NK-92 treated with Interleukin-12 subunit alpha and Interleukin-12 subunit beta, amount 100 ng/mL, for 24 hours (cell line): Measurements from ENCODE around the gene ZC3H15.

Source experiments
- DNase-seq: peaks from one replicate; lab custom pipeline; 2025; lab: John Stamatoyannopoulos, UW

Gene ZC3H15

GRCh38 chr2:186542002-186542401, 55.9 kb downstream of the ZC3H15 start:
- no peak for DNase-seq

GRCh38 chr2:186543561-186544131, 57.6 kb downstream of the ZC3H15 start:
- no peak for DNase-seq

- no peak for DNase-seq
Measured at GRCh38 chr2:186544255-186544675, 58.2 kb downstream of the ZC3H15 start.

- no peak for DNase-seq
Measured at GRCh38 chr2:186546846-186547245, 60.8 kb downstream of the ZC3H15 start.

- no peak for DNase-seq
Measured at GRCh38 chr2:186551323-186552050, 65.4 kb downstream of the ZC3H15 start.

- no peak for DNase-seq
Measured at GRCh38 chr2:186554429-186554828, 68.4 kb downstream of the ZC3H15 start.

GRCh38 chr2:186554850-186555671, 69.0 kb downstream of the ZC3H15 start:
- DNase-seq = no peak

GRCh38 chr2:186558512-186559276, 72.6 kb downstream of the ZC3H15 start:
- no peak for DNase-seq
